GM10266 (cell line): ENCODE results near the gene DXO.

Source experiments
- DNase-seq: peaks from one replicate; pipeline ENCODE4 v3.0.0; 2012; ENCODE audit errors: extremely low spot score
- TF ChIP-seq, protein P1 (sequence below): IDR thresholded peaks from 2 replicates; pipeline ENCODE4 v1.5.1; 2012; ENCODE audit warnings: mild to moderate bottlenecking, low read depth; ENCODE audit not compliant: control insufficient read depth, insufficient read depth; ENCODE audit errors: missing control alignments

The DXO gene

GRCh38 chr6:31947070-31947675 lies 24.8 kb downstream of the DXO start:
- DNase-seq: no peak
- TF ChIP-seq, protein P1, sequence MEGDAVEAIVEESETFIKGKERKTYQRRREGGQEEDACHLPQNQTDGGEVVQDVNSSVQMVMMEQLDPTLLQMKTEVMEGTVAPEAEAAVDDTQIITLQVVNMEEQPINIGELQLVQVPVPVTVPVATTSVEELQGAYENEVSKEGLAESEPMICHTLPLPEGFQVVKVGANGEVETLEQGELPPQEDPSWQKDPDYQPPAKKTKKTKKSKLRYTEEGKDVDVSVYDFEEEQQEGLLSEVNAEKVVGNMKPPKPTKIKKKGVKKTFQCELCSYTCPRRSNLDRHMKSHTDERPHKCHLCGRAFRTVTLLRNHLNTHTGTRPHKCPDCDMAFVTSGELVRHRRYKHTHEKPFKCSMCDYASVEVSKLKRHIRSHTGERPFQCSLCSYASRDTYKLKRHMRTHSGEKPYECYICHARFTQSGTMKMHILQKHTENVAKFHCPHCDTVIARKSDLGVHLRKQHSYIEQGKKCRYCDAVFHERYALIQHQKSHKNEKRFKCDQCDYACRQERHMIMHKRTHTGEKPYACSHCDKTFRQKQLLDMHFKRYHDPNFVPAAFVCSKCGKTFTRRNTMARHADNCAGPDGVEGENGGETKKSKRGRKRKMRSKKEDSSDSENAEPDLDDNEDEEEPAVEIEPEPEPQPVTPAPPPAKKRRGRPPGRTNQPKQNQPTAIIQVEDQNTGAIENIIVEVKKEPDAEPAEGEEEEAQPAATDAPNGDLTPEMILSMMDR: no peak

- TF ChIP-seq, protein P1: no peak
- DNase-seq: no peak
Observed at GRCh38 chr6:31946370-31946885, 25.5 kb downstream of the DXO start.

DNA sequence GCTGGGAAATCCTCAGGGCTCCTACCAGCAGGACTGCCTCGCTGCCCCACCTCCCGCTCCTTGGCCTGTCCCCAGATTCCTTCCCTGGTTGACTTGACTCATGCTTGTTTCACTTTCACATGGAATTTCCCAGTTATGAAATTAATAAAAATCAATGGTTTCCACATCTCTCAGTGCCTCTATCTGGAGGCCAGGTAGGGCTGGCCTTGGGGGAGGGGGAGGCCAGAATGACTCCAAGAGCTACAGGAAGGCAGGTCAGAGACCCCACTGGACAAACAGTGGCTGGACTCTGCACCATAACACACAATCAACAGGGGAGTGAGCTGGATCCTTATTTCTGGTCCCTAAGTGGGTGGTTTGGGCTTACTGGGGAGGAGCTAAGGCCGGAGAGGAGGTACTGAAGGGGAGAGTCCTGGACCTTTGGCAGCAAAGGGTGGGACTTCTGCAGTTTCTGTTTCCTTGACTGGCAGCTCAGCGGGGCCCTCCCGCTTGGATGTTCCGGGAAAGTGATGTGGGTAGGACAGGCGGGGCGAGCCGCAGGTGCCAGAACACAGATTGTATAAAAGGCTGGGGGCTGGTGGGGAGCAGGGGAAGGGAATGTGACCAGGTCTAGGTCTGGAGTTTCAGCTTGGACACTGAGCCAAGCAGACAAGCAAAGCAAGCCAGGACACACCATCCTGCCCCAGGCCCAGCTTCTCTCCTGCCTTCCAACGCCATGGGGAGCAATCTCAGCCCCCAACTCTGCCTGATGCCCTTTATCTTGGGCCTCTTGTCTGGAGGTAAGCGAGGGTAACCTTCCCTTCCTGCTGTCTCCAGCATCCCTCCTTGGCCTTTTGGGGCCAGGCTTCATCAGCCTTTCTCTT lies 26.2 kb downstream of the DXO start, which contains the start of gene CFB:
Gene CFB (plus strand): TSS at position 589 of the 863 bp plus-strand sequence. CDS start 127 bp downstream, at position 716.
- no peak for DNase-seq

GRCh38 chr6:31945154-31945506 lies 26.8 kb downstream of the DXO start:
- no peak for DNase-seq
- TF ChIP-seq, protein P1: no peak

More for the DNA sequence above, 26.2 kb downstream of the DXO start, which contains the start of gene CFB:
- TF ChIP-seq, protein P1: no peak

DNA sequence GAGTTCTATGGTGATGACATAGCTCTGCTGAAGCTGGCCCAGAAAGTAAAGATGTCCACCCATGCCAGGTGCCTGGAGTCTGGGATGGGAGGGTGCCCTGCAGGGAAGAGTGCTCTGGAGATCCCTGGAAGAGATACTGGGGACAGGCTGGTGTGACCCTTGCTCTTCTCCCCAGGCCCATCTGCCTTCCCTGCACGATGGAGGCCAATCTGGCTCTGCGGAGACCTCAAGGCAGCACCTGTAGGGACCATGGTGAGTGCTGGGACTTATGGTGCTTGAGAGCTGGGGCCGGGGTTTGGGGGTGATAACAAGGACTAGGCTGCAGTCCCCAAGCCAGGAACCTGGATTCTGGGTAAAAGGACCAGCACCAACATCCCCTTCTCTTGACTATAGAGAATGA lies 28.2 kb downstream of the DXO start:
- no peak for DNase-seq
- TF ChIP-seq, protein P1: no peak

DNA sequence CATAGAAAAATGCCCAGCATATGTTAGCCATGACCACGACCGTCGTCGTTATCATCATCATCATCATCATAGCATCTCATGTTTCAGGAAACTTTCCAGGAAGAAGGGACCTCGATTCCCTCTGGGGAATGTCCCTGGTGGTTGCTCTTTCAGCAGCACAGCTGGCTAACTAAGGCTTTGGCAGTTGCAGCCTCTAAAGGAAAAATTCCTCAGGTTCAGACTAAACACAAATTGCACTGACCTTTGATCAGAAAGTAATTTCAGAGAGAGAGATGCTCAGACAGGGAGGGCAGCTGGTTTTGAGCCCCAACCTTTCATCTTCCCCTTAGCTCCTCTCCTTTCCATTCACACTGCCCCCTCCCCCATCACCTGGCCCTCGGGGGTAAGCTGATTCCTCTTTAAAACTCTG lies 31.7 kb downstream of the DXO start:
- no peak for DNase-seq
- TF ChIP-seq, protein P1: no peak
